Measurements from ENCODE around the gene NUP107.

DNA sequence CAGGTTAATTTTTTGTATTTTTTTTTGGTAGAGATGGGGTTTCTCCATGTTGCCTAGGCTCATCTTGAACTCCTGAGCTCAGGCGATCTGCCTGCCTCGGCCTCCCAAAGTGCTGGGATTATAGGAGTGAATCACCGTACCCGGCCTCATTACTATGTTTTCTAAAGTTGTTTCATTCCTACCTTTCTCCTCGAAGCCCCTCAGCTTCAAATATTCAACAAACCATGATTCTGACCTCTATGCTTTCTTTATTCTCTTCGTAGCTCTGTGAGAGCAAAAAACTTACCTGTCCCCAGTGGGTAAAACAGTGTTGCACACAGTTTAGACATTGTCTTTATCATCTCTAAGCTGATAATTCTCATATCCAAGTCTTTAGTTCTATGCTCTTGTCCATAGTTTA, 95.0 kb downstream of the NUP107 start:
- TF ChIP-seq CTCF (IDR thresholded peaks at IDR 0.05; ENCODE audit: low read length) = no peak
- TF ChIP-seq EZH2 (optimal IDR thresholded peaks at IDR 0.05; ENCODE audit: low read depth, low read length) = no peak

Measured in MM.1S (cell line).